ENCODE data around the gene MEGF11.

DNA sequence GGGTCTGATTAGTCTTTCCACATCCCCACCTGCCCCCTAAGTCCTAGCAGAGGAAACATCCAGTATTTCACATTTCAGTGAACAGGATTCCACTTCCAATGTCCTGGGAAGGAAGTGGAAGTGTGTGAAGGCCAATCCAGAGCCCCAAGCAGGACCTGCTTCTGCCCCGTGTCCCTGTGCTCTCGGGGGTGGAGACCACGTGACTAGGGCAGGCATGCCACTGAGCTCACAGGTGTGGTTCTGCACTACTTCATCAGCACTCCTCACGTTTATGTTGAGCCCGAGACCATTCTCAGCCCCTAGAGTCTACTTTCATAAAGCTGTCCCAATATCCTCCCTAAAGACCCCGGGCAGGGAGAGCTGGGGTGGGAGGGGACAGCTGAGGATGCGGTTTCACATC is 299.9 kb downstream of the MEGF11 start:
- TF ChIP-seq, protein P1, sequence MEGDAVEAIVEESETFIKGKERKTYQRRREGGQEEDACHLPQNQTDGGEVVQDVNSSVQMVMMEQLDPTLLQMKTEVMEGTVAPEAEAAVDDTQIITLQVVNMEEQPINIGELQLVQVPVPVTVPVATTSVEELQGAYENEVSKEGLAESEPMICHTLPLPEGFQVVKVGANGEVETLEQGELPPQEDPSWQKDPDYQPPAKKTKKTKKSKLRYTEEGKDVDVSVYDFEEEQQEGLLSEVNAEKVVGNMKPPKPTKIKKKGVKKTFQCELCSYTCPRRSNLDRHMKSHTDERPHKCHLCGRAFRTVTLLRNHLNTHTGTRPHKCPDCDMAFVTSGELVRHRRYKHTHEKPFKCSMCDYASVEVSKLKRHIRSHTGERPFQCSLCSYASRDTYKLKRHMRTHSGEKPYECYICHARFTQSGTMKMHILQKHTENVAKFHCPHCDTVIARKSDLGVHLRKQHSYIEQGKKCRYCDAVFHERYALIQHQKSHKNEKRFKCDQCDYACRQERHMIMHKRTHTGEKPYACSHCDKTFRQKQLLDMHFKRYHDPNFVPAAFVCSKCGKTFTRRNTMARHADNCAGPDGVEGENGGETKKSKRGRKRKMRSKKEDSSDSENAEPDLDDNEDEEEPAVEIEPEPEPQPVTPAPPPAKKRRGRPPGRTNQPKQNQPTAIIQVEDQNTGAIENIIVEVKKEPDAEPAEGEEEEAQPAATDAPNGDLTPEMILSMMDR (conservative IDR thresholded peaks at IDR 0.05; ENCODE audit: low read length), result no peak
- TF ChIP-seq EZH2phosphoT487 (IDR thresholded peaks at IDR 0.05; ENCODE audit: borderline replicate concordance, low read depth, low read length), result no peak
